Measurements from ENCODE around the gene ZNF80. TPM values are rescaled to one million over a fixed set of nuclear protein-coding genes. Genes with fewer than 3 reads are reported as not detected.
"Not testable (repeated sequence)": the region's sequence is repeated elsewhere in the genome, so short reads cannot be mapped to it uniquely, and the experiment has no call there.

Gene ZNF80
- not detected in 2 replicates for total RNA-seq

- not testable (repeated sequence) for DNase-seq (ENCODE audit: low read depth, low spot score)
Observed at GRCh38 chr3:114237478-114237877, at the start of gene ZNF80. Gene ZNF80, minus strand, starts transcription at chr3:114237578. Its CDS starts 504 bp downstream, at chr3:114237074.

DNA sequence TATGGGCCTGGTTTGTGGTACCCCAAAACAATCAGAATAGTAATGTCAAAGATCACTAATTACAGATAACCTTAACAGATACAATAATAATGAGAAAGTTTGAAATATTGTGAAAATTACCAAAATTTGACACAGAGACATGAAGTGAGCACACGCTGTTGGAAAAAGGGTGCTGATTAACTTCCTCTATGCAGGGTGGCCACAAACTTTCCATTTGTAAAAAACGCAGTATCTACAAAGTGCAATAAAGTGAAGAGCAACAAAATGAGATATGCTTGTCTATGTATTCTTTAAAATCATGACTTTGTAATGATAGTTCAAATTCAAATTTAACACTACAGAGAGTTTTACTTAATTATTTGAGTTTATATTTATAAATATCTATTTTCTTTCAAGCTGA, 48.9 kb upstream of the ZNF80 start:
- no peak for DNase-seq (ENCODE audit: low read depth, low spot score)

GRCh38 chr3:114285648-114286230, 48.4 kb upstream of the ZNF80 start:
- DNase-seq (ENCODE audit: low read depth, low spot score) = no peak

GRCh38 chr3:114284644-114285043, 47.3 kb upstream of the ZNF80 start:
- no peak for DNase-seq (ENCODE audit: low read depth, low spot score)

DNA sequence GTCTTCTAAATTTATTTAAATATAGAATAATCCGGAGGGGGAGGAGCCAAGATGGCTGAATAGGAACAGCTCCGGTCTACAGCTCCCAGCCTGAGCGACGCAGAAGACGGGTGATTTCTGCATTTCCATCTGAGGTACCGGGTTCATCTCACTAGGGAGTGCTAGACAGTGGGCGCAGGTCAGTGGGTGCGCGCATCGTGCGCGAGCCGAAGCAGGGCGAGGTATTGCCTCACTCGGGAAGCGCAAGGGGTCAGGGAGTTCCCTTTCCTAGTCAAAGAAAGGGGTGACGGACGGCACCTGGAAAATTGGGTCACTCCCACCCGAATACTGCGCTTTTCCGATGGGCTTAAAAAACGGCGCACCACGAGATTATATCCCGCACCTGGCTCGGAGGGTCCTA, 39.5 kb upstream of the ZNF80 start:
- not testable (repeated sequence) for DNase-seq (ENCODE audit: low read depth, low spot score)

DNA sequence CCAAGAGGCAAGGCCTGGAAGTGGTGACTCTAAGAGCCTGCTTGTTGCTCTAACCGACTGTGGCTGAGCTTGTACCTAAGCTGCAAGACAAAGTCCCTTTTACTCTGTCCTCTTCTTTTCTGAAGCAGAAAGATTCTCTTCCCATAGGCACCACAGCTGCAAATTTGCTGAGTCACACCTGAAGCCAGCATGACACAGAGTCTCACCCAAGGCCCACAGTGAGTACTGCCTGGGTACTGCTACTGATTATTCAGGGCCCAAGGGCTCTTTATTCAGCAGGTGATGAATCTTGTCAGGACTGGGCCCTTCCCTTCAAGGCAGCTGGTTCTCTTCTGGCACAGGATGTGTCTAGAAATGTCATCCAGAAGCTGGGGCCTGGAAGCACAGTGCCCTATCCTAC, 37.6 kb upstream of the ZNF80 start:
- no peak for DNase-seq (ENCODE audit: low read depth, low spot score)

GRCh38 chr3:114272271-114272670, 34.9 kb upstream of the ZNF80 start:
- no peak for DNase-seq (ENCODE audit: low read depth, low spot score)

- no peak for DNase-seq (ENCODE audit: low read depth, low spot score)
Observed at GRCh38 chr3:114270019-114270418, 32.6 kb upstream of the ZNF80 start.

GRCh38 chr3:114260152-114260551, 22.8 kb upstream of the ZNF80 start:
- DNase-seq (ENCODE audit: low read depth, low spot score) = no peak

DNA sequence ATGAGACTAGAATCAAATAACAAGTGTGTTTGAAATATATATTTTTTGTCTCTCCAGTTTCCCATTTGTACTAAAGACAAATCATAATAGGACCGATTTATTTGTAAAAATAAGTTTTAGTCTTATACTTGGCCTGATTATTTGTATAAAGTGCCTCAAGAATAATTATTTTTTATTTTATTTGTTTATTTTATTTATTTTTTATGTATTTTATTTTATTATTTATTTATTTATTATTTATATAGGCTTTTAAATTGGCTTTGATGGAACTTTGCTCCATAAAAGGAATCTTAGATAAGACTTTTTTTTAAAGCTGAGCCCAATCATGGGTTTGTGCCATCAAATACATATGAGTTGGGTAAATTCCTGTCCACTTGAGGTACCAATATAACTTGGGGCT, 22.2 kb upstream of the ZNF80 start:
- DNase-seq (ENCODE audit: low read depth, low spot score) = no peak

DNA sequence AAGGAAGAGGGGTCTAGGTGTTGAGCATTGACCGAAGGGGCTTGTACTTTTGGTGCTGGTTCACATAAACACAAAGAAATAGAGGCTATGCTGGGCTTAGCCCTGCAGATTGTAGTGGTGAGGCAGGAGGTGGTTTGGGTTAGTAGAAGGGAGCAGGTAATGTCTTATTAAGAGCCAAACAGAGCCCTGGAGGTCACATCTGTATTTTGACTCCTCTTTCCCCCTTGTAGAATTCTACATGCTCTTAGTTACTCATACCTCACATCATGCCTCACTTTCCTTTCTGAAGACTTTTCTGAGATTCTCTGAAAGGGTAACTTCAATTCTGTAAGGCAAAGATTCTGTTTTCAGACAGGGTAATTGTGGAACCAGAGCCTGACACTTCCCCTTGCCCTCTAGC, 16.1 kb upstream of the ZNF80 start:
- DNase-seq (ENCODE audit: low read depth, low spot score) = no peak

DNA sequence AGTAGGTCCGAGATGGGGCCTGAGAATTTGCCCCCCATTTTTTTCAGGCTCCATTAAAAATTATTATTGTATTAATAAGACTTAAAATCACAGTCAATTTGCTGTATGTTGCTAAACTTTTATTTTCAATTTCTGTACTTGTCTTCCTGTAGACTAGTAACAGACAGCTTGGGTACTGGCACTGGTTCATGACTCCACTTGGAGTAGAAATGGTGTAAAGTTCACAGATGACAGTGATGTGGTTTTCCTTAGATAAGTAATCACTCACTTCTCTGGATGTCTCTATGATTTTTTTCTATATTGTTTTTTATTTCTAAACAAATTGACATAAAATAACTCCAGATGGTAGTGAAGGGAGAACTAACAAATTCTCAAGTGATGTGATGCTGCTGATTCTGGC, 15.6 kb upstream of the ZNF80 start:
- no peak for DNase-seq (ENCODE audit: low read depth, low spot score)

GRCh38 chr3:114242947-114243346, 5.6 kb upstream of the ZNF80 start:
- DNase-seq (ENCODE audit: low read depth, low spot score) = no peak

DNA sequence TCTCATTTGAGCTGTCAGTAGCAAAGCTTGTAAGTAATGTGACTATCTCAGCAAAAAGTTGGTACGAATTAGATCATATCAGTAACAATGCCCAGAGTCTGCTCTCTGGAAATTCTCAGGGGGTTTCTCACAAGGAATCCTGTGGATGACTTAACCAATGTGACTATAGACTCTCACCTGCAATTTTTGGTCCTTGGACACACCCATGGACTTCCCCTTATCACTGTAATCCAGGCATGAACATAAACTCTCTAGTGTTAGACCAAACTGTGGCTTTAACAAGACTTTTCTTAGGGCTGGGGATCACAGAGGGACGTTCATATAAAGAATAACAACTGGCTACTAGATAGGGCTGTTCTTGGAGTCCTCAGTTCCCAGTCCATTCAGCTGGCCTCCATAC, 3.9 kb upstream of the ZNF80 start:
- DNase-seq (ENCODE audit: low read depth, low spot score) = no peak

DNA sequence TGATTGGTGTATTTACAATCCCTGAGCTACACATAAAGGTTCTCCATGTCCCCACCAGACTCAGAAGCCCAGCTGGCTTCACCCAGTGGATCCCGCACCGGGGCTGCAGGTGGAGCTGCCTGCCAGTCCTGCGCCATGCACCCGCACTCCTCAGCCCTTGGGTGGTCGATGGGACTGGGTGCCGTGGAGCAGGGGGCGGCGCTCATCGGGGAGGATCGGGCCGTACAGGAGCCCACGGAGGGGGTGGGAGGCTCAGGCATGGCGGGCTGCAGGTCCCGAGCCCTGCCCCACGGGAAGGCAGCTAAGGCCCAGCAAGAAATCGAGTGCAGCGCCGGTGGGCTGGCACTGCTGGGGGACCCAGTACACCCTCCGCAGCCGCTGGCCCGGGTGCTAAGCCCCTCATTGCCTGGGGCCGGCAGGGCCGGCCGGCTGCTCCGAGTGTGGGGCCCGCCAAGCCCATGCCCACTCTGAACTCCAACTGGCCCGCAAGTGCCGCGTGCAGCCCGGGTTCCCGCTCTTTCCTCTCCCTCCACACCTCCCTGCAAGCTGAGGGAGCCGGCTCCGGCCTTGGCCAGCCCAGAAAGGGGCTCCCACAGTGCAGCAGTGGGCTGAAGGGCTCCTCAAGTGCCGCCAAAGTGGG, 888 bp upstream of the ZNF80 start:
- DNase-seq (ENCODE audit: low read depth, low spot score) = not testable (repeated sequence)

GRCh38 chr3:114235431-114235830, 1.9 kb downstream of the ZNF80 start:
- no peak for DNase-seq (ENCODE audit: low read depth, low spot score)

DNA sequence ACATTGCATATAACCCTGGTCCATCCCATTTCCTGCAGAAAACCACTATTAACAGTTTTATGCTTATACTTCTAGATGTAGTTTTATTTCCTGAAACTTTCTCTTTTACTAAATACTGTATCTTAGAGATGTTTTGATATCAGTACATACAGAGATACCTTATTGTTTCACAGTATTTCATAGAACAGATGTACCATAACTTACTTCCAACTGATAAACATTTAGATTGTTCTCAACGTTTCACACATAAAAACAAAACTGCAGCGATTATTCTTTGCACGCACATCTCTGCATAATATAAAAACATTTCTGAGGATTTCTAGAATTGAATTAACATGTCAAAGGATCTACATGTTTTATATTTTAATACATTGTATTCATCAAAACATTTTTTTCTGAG, 2.6 kb downstream of the ZNF80 start:
- no peak for DNase-seq (ENCODE audit: low read depth, low spot score)

GRCh38 chr3:114231616-114232015, 5.8 kb downstream of the ZNF80 start:
- DNase-seq (ENCODE audit: low read depth, low spot score) = no peak

DNA sequence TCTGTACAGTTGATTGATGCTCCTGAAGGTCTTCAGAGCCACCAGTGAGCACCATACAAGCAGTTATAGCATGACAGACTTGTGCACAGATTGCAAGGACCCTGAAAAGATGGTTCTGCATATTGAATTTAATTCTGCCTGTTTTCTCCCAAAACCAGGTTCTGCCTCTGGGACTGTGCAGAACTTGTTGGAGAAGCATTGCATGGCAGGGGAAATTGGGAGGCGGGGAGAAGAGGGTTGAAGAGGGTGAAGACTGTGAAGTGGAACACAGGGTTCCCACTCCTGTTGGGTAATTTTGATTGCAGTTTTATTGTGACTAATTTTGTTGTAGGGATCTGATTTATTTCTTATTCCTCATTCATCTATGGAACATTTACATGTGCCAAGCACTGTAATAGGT, 10.3 kb downstream of the ZNF80 start:
- DNase-seq (ENCODE audit: low read depth, low spot score) = no peak

GRCh38 chr3:114226313-114226712, 11.1 kb downstream of the ZNF80 start:
- no peak for DNase-seq (ENCODE audit: low read depth, low spot score)

DNA sequence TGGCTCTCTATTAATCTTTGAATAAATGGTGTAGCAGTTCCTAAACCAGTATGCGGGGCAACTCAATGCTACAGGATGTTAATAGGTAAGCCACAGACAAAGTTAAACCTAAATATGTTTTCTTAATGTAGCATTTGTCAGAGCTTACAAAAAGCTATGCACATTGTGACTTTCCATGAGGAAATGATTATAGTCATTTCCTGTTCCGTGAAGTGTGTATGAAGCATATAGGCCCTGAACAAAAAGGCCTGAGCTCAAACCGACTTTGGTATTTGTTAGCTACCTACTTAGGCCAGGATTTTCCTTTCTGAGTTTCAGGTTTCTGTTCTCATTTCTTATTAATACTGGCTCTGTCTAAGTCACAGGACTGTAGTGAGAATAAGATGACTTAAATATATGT, 14.2 kb downstream of the ZNF80 start:
- DNase-seq (ENCODE audit: low read depth, low spot score) = no peak

- DNase-seq (ENCODE audit: low read depth, low spot score) = no peak
Observed at GRCh38 chr3:114221881-114222264, 15.5 kb downstream of the ZNF80 start.

GRCh38 chr3:114221165-114221880, 16.1 kb downstream of the ZNF80 start:
- DNase-seq (ENCODE audit: low read depth, low spot score) = no peak
